GM18873 (cell line): Measurements from ENCODE around the gene STX4.
A peak's percentile ranks its signal among the peaks of the same experiment; 100 is the strongest.

Experiments
- ATAC-seq: cut with Tn5 transposase; IDR thresholded peaks from one replicate; pipeline ENCODE4 v1.9.1; 2021; ENCODE audit warnings: mild to moderate bottlenecking, moderate library complexity, moderate number of reproducible peaks; ENCODE audit not compliant: unreplicated experiment, low FRiP score

The STX4 gene

DNA sequence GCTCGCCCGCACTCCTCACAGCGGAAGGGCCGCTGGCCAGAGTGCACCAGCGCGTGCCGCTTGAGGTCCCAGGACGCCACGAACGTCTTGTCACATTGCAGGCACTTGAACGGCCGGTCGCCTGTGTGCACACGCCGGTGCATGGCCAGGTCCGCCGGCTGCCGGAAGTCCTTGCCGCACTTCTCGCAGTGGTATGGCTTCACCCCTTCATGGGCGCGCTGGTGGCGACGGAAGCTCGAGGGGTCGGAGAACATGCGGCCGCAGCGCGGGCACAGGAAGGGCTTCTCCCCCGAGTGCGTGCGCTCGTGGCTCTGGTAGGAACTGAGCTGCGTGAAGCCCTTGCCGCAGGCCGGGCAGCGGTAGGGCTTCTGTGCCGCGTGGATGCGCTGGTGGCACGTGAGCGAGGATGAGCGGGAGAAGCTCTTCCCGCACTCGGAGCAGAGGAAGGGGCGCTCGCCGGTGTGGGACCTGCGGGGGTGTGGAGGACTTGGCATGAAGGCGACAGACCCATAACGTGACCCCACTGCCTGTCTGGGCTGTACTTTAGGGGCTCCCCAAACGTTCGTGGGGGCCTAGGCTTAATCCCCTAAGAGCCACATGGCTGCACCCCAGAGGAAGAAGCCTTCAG is 28.6 kb downstream of the STX4 start:
- ATAC-seq, result no peak

DNA sequence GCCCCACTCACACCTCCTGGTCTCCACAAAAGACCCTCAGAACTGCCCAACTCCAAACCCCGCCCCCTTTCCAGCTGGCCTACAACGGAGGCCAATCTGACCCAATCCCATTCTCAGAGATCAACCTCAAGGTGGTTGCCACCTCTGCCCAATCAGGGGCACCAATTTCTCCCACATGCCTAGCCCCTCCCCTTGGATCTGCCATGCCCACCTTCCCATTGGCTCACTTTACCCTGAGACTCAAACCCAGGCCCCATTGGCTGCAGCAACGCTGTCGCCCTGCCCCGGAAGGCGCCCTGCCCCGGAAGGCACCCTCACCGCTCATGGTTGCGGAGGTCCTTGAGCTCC is 30.1 kb downstream of the STX4 start:
- no peak for ATAC-seq

DNA sequence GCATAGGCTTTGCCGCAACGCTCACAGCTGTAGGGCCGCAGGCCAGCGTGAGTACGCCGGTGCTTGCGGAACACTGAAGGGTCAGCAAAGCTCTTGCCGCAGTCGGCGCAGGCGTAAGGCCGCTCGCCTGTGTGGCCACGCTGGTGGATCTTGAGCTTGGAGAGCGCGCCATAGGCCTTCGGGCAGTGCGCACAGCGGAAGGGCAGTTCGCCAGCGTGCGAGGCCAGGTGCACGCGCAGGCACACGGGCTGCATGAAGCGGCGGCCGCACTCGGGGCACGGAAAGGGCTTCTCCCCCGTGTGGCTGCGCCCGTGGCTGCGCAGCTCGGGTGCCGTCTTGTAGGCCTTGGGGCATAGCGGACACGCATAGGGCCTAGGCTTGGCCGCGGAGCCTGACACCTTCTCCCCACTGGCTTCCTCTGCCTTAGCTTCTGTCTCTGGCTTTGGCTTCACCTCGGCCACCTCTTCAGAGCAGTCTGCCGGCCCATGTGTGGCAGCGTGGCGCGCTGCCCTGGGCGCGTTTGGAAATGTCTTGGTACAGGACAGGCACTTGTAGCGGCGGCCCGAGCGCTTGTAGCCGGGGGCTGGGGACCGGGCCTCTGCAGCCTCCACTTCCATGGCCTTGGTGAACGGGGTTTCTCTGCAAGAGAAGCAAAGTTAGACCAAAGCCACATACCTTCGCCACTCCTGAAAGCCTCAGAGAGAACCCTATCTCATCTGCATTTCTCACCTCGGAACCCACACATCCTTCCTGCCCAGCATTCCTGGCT is 30.7 kb downstream of the STX4 start:
- no peak for ATAC-seq

DNA sequence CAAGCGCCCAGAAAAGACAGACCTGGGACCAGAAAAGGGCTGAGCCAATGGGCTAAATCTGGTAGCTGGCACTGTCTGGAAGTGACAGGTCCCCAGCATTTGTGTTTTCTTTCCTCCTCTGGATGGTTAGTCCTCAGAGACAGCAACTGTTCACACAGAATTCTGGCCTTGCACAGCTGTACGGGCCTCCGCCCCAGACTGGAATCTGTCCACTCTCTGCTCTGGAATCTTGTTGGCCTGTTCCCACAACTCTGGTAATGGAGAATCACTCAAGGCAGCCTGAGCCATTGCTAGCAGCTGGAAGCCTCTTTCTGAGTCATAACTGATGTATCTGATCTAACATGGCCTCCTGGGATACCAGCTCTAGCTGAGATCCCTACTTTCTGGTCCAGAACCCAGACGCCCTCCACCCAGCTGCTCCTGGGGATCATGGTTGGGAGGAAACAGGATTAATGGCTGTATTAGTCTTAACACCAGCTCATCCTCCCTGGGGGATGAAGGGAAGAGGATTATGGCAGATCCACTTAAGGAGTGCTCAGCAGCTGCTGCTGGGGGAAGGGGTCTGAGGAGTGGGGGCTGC is 31.6 kb downstream of the STX4 start:
- ATAC-seq, result no peak

DNA sequence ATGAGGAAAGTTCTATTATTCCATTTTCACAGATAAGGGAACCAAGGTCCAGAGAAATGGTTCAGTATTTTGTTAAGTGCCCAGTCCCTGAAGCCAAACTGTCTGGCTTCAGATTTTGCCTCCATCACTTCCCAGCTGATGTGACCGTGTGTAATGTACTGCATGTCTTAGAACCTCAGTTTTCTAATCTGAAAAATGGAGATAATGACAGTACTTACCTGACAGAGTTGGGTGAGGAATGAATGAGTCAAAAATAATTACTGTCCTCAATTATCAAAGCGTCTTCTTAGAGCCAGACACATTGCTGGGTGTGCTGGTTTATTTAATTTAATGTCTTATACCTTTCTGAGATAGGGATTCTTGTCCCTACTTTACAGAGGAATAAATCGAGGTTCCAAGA is 34.0 kb downstream of the STX4 start:
- ATAC-seq, result no peak

DNA sequence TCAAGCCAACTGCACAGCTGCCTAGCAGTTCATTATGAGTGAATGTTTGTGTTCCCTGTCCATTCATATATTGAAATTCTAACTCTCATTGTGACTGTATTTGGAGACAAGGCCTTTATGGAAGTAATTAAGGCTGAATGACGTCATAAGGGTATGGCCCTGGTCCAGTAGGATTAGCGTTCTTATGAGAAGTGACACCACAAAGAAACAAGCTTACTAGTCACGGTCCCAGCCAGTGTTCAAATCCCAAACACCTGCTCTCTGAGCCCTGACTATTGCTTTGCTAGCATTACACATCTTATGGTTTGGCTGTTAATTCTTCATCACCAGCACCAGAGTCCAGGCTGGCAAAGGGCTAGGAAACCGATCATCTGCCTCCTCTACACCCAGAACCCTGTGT is 38.5 kb downstream of the STX4 start:
- ATAC-seq, result no peak

DNA sequence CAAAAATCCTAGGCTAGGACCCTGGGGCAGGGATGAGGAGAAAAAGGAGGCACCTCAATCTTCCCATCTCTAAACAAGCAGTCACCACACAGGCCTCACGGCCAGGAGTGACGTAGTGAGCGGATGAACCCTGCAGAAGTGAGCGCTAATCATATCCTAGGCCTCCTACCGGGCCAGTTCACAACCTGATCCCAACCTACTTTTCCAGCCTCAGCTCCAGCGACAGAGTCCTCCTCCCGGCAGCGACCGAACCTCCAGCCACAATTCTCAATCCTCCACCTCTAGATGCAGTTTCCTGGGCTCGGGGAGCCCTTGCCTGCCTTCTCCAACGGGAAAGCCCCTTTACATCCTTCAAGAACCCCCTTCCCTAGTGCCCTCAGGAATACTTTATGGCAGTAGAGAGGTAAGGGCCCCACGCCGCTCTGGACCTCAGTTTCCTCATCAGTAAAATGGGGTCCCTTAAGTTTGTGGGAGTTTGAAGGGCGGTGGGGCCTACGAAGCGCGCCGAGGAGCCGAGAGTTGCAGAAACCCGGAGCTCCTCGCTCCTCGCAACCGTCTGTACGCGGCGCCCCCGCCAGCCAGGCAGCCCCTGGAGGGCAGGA is 39.3 kb downstream of the STX4 start:
- ATAC-seq, result no peak

DNA sequence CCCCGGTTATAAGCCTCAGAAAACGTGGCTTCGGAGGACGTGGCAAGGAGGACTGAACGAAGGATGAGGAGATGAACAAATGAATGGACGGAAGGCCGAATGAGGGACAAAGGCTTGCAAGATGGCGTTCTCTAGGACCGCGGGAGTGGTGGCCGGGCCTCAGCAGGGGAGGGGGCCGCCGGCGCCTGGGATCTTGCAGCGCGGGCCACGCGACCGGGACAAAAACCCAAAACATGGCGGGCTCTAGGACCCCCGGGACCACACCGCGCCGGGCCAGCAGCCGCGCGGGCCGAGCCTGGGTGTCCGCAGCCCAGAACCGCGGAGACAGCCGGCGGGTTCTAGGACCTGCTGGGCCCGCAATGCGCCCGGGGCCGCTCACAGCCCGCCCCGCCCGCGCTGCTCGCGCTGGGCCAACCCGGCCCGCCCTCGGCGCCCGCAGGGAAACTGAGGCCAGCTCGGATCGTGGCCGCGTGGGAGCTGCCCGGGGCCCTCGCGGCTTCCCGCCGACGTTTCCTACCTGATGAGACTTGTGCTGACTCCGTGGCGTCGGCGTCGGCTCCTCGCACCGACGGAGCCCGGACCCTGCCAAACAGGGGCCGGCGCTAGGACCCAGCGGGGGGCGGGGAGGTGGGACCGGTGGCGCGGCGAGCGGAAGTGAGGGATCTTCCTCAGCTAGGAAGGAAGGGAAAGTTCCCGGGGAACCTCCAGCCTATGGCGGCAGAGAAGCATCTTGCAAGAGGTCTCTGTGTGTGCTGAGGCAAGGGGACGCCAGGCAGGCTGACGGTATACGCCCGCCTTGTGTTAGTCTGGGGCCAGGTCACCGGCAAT is 40.0 kb downstream of the STX4 start:
- peak; percentile 46 for ATAC-seq

DNA sequence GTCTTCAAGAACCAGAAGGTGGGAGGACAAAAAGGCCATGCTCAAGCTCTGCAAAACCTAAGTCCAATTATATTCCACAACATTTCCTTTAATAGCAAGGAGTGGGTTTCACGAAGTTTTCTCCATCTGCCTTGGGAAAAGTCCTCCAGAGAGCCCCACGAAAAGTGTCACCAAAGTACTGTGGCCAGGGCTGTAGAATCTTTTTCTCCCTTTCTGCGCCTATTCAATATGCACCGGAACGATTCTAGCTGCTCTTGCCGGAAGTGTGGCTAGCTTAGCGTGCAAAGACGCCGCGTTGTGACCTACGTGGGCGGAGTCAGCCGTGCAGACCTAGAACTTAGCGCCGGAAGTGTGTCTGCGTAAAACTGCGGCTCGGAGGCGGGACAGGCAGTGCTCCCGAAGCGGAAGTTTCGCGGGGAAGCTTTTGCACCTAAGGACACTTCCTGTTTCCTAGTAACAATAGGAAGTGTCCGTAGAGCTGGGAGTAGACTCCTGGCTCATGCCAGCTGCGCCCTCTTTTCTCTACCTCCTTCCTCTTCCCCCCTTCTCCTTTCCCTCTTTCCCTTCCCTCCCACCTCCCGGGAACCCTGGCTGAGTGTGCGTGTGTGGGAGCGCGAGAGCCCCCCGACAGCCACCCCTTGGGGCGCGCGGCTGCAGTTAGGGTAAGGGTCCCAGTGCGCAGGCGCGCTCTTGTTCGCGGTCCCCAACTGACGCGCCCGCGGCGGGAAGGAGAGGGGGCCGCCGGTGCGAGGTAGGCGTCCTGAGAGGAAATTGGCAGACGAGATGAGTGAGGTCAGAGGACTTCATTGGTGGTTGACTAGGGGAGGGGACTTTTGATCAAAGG is 40.8 kb downstream of the STX4 start, which contains the start of the genes ZNF646 and ZNF668:
Gene ZNF646 (plus strand): TSS at position 453 of the 844 bp plus-strand sequence. CDS start 1,903 bp downstream, outside the sequence.
Gene ZNF668 (minus strand): TSS at position 271 of the 844 bp plus-strand sequence. CDS start 9,781 bp downstream, outside the sequence.
- ATAC-seq, result peak; percentile 61

DNA sequence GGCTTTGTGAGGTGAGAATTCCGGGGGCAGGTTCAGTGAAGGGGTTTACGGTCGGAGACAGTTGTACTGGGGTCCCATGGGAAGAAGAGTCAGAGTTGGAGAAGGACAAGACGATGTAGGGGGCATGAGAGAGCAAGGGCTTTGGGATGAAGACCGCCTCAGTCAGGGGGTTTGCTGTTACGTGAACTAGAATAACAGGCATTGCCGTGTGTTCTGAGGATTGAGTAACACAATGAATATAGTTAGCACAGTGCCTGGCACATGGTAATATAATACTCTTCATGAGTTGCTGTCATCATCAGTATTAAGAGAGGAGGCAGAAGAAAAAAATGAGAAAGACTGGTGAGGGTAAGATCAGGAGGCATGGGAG is 41.4 kb downstream of the STX4 start:
- ATAC-seq, result no peak

DNA sequence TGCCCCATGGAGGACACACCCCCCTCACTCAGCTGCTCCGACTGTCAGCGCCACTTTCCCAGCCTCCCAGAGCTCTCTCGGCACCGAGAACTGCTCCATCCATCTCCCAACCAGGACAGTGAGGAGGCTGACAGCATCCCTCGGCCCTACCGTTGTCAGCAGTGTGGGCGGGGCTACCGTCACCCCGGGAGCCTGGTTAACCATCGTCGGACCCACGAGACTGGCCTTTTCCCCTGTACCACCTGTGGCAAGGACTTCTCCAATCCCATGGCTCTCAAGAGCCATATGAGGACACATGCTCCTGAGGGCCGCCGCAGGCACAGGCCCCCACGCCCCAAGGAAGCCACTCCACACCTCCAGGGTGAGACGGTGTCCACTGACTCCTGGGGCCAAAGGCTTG is 43.0 kb downstream of the STX4 start:
- no peak for ATAC-seq

DNA sequence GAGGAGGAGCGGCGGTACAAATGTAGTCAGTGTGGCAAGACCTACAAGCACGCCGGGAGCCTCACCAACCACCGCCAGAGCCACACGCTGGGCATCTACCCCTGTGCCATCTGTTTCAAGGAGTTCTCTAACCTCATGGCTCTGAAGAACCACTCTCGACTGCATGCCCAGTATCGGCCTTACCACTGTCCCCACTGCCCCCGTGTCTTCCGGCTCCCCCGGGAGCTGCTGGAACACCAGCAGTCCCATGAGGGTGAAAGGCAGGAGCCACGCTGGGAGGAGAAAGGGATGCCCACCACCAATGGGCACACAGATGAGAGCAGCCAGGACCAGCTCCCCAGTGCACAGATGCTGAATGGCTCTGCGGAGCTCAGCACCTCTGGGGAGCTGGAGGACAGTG is 43.7 kb downstream of the STX4 start:
- no peak for ATAC-seq

DNA sequence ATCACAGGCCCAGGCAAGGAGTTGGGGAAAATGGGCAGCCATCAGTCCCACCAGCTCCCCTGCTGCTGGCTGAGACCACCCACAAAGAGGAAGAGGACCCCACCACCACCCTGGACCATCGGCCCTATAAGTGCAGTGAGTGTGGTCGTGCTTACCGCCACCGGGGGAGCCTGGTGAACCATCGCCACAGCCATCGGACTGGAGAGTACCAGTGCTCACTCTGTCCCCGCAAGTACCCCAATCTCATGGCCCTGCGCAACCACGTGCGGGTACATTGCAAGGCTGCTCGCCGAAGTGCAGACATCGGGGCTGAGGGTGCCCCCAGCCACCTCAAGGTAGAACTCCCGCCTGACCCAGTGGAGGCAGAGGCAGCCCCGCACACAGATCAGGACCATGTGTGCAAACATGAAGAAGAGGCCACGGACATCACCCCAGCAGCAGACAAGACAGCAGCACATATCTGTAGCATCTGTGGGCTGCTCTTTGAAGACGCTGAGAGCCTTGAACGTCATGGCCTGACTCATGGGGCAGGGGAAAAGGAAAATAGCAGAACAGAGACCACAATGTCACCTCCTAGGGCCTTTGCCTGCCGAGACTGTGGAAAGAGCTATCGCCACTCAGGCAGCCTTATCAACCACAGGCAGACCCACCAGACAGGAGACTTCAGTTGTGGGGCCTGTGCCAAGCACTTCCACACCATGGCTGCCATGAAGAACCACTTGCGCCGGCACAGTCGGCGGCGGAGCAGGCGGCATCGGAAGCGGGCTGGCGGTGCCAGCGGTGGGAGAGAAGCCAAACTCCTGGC is 44.4 kb downstream of the STX4 start:
- no peak for ATAC-seq

DNA sequence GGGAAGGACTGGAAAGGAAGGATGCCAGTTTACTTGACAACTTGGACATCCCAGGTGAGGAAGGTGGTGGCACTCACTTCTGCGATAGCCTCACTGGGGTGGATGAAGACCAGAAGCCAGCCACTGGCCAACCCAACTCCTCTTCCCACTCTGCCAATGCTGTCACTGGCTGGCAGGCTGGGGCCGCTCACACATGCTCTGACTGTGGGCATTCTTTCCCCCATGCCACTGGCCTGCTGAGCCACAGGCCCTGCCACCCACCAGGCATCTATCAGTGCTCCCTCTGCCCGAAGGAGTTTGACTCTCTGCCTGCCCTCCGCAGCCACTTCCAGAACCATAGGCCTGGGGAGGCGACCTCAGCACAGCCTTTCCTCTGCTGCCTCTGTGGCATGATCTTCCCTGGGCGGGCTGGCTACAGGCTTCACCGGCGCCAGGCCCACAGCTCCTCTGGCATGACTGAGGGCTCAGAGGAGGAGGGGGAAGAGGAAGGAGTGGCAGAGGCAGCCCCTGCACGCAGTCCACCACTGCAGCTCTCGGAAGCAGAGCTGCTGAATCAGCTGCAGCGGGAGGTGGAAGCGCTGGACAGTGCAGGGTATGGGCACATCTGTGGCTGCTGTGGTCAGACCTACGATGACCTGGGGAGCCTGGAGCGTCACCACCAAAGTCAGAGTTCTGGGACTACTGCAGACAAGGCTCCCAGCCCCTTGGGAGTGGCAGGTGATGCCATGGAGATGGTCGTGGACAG is 45.4 kb downstream of the STX4 start:
- no peak for ATAC-seq

DNA sequence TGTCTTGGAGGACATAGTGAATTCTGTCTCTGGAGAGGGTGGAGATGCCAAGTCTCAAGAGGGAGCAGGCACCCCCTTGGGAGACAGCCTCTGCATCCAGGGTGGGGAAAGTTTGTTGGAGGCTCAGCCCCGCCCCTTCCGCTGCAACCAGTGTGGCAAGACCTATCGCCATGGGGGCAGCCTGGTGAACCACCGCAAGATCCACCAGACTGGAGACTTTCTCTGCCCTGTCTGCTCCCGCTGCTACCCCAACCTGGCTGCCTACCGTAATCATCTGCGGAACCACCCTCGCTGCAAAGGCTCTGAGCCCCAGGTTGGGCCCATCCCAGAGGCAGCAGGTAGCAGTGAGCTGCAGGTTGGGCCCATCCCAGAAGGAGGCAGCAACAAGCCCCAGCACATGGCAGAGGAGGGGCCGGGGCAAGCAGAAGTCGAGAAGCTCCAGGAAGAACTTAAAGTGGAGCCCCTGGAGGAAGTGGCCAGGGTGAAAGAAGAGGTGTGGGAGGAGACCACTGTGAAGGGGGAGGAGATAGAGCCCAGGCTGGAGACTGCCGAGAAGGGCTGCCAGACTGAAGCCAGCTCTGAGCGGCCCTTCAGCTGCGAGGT is 46.1 kb downstream of the STX4 start:
- no peak for ATAC-seq

DNA sequence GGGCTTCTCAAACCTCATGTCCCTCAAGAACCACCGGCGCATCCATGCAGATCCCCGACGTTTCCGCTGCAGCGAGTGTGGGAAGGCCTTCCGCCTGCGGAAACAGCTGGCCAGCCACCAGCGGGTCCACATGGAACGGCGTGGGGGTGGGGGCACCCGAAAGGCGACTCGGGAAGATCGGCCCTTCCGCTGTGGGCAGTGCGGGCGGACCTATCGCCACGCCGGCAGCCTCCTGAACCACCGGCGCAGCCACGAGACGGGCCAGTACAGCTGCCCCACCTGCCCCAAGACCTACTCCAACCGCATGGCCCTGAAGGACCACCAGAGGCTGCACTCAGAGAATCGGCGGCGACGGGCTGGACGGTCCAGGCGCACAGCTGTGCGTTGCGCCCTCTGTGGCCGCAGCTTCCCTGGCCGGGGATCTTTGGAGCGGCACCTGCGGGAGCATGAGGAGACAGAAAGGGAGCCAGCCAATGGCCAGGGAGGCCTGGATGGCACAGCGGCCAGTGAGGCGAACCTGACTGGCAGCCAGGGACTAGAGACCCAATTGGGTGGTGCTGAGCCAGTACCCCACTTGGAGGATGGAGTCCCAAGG is 46.8 kb downstream of the STX4 start:
- ATAC-seq, result no peak

DNA sequence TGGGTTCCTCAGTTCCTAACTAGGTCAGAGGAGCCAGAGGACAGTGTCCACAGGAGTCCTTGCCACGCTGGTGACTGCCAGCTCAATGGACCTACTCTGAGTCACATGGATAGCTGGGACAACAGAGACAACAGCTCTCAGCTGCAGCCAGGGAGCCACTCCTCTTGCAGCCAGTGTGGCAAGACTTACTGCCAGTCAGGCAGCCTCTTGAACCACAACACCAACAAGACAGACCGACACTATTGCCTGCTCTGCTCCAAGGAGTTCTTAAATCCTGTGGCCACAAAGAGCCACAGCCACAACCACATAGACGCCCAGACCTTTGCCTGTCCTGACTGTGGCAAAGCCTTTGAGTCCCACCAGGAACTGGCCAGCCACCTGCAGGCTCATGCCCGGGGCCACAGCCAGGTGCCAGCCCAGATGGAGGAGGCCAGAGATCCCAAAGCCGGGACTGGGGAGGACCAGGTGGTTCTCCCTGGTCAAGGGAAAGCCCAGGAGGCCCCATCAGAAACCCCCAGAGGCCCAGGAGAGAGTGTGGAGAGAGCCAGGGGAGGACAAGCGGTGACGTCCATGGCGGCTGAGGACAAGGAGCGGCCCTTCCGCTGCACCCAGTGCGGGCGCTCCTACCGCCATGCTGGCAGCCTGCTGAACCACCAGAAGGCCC is 47.5 kb downstream of the STX4 start:
- no peak for ATAC-seq
